ENCODE measurements around the gene OPN1MW. TPM values are rescaled to one million over a fixed set of nuclear protein-coding genes. Genes with fewer than 3 reads are reported as not detected.
A peak's percentile ranks its signal among the peaks of the same experiment; 100 is the strongest.
"Not testable (repeated sequence)": the region's sequence is repeated elsewhere in the genome, so short reads cannot be mapped to it uniquely, and the experiment has no call there.

OPN1MW gene
- total RNA-seq = not detected
- not detected for polyA plus RNA-seq
- long read RNA-seq, donor 1 = 0 reads
- long read RNA-seq, donor 2 = 0 reads

GRCh38 chrX:154182296-154182695 lies at the start of gene OPN1MW:
Gene OPN1MW, plus strand, starts transcription at chrX:154182596. Its CDS starts 82 bp downstream, at chrX:154182678.
- H3K27me3 ChIP-seq (ENCODE audit: insufficient read depth in 3 of 3, low read length in 2 of 3); H3K27ac ChIP-seq; ATAC-seq; H3K4me3 ChIP-seq; H3K4me1 ChIP-seq; DNase-seq; intact Hi-C loops (cut with DNase I); H3K36me3 ChIP-seq (ENCODE audit: insufficient read depth in 1 of 2, low read depth in 1 of 2); H3K9me3 ChIP-seq: not testable (repeated sequence)
- WGBS, 3 donors = no CpG with 5 or more reads among the region's 14 CpGs

DNA sequence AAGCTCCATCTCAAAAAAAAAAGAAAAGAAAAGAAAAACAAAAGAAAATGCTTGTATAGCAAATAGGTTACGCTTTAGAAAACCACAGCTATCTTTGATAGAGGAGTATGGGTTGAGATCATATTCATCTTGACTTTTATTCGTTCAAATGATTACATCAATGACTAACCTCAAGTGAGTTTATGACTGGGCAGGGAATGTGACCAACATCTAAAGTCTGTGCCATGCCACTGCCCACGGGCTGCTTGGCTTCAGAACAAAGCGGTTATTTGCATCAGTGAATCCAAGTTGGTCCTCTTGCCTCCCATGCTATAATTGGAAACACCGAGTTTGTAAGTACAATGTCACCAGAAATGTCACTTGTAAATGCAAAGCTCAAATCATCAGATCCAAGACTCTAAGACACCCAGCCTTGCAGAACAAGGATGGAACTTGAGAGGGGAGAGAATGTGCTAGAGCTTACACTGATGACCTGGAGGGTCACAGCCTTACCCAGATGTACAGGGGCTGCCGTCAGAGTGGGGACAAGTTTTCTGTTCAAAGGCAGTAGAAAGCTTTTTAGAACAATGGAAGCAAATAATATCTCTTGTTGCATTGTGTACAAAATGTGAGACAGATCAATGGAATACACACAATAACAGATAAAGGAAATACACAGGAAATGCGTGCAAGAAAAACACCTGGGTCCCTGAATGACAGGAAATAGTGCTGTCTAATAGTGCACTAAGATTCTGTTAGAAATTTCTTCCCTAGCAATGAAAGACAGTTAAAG lies 46.8 kb upstream of the OPN1MW start:
- H3K4me1 ChIP-seq = no peaks in the 10 kb centered on the region
- ATAC-seq (no peak), DNase-seq (no peak)
- TF ChIP-seq, protein P1, sequence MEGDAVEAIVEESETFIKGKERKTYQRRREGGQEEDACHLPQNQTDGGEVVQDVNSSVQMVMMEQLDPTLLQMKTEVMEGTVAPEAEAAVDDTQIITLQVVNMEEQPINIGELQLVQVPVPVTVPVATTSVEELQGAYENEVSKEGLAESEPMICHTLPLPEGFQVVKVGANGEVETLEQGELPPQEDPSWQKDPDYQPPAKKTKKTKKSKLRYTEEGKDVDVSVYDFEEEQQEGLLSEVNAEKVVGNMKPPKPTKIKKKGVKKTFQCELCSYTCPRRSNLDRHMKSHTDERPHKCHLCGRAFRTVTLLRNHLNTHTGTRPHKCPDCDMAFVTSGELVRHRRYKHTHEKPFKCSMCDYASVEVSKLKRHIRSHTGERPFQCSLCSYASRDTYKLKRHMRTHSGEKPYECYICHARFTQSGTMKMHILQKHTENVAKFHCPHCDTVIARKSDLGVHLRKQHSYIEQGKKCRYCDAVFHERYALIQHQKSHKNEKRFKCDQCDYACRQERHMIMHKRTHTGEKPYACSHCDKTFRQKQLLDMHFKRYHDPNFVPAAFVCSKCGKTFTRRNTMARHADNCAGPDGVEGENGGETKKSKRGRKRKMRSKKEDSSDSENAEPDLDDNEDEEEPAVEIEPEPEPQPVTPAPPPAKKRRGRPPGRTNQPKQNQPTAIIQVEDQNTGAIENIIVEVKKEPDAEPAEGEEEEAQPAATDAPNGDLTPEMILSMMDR (IDR thresholded peaks at IDR 0.05) = no peak
- 60 to 67% (median 64%) methylated on average over 7 of the region's 7 CpGs for WGBS, 3 donors
- peaks cover 0 to 10% (median 0%) of the 10 kb centered on the region in 3 donors for H3K27me3 ChIP-seq (ENCODE audit: insufficient read depth in 3 of 3, low read length in 2 of 3)
- intact Hi-C loops (cut with DNase I) = loop anchor here in 1 of 2 donors (5.0 kb wide), 1 partner anchor 397 kb away; no protein-coding TSS in a partner anchor
- H3K27ac ChIP-seq = no peak overlapping the region
- no peaks in the 10 kb centered on the region for H3K9me3 ChIP-seq
- H3K36me3 ChIP-seq (ENCODE audit: insufficient read depth in 1 of 2, low read depth in 1 of 2) = no peaks in the 10 kb centered on the region
- H3K4me3 ChIP-seq = no peak overlapping the region

DNA sequence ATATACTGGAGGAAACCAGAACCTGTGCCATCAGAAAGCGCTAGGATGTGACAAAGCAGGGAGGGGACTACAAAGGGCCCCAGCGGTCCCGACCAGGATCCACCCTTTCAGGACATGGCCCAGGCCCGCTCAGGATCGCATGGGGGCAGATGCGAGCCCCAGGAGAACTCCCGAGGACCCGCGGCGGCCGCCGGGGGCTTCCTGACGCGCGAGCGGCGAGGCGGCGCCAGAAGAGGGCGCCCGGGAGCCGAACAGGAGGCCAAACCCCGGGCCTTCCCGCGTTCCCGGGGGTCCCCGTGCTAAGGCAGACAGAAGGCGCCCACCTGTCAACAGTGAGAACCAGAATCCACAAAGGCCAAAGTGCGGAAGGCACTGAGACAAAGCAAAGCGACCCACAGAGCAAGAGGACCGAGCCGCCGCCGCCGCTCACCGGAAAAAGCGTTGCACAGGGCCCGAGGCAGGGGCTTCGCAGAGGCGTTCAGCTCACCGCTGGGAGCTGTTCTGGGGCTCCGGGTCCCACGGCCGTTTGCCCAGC lies 45.7 kb upstream of the OPN1MW start:
- H3K27me3 ChIP-seq (ENCODE audit: insufficient read depth in 3 of 3, low read length in 2 of 3) = peaks cover 0 to 10% (median 0%) of the 10 kb centered on the region in 3 donors
- TF ChIP-seq, protein P1 (IDR thresholded peaks at IDR 0.05) = peak; percentile 72
- DNase-seq (peak; percentile 72 to 82), ATAC-seq (peak; percentile 61 to 96 (median 78))
- 1 to 16% (median 2%) methylated on average over 37 to 44 of the region's 44 CpGs for WGBS, 3 donors
- no peaks in the 10 kb centered on the region for H3K4me1 ChIP-seq
- H3K36me3 ChIP-seq (ENCODE audit: insufficient read depth in 1 of 2, low read depth in 1 of 2) = no peaks in the 10 kb centered on the region
- no peaks in the 10 kb centered on the region for H3K9me3 ChIP-seq
- intact Hi-C loops (cut with DNase I) = loop anchor here in 1 of 2 donors (5.0 kb wide), 1 partner anchor 396 kb away; no protein-coding TSS in a partner anchor
- no peak overlapping the region for H3K27ac ChIP-seq
- peak overlapping the region; percentile 50 for H3K4me3 ChIP-seq

DNA sequence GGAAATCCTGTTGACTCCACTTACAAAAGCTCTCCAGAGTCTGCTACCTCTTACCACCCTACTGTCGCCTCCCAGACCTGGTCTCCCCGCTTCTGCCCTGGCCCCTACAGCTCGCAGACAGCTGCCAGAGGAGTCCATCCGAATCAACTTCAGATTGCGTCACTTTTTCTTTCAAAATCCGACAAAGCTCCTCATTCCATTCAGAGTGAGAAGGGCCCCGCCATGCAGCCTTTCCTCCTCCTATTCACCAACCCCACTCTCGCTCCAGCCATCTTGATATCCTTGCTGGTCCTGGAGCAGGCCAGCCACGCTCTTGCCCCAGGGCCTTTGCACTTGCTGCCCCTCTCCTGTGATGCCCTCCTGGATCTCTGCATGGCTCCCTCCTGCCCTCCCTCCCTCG lies 43.5 kb upstream of the OPN1MW start:
- Histone ChIP-seq H3K4me1 (no peaks in the 10 kb centered on the region), H3K36me3 (ENCODE audit: insufficient read depth in 1 of 2, low read depth in 1 of 2) (no peaks in the 10 kb centered on the region), H3K9me3 (no peaks in the 10 kb centered on the region), H3K4me3 (no peak overlapping the region), H3K27ac (no peak overlapping the region), H3K27me3 (ENCODE audit: insufficient read depth in 3 of 3, low read length in 2 of 3) (peaks cover 0 to 7% (median 0%) of the 10 kb centered on the region in 3 donors)
- intact Hi-C loops (cut with DNase I) = loop anchor here in 1 of 2 donors (5.0 kb wide), 1 partner anchor 393 kb away; no protein-coding TSS in a partner anchor
- WGBS, 3 donors = 85 to 91% (median 89%) methylated on average over 9 to 10 of the region's 10 CpGs
- no peak for DNase-seq
- ATAC-seq = no peak
- TF ChIP-seq, protein P1 (IDR thresholded peaks at IDR 0.05) = no peak

DNA sequence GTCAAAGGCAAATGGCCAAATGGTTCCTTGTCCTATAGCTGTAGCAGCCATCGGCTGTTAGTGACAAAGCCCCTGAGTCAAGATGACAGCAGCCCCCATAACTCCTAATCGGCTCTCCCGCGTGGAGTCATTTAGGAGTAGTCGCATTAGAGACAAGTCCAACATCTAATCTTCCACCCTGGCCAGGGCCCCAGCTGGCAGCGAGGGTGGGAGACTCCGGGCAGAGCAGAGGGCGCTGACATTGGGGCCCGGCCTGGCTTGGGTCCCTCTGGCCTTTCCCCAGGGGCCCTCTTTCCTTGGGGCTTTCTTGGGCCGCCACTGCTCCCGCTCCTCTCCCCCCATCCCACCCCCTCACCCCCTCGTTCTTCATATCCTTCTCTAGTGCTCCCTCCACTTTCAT lies 42.2 kb upstream of the OPN1MW start:
- Histone ChIP-seq H3K36me3 (ENCODE audit: insufficient read depth in 1 of 2, low read depth in 1 of 2) (no peaks in the 10 kb centered on the region), H3K27me3 (ENCODE audit: insufficient read depth in 3 of 3, low read length in 2 of 3) (peaks cover 0 to 7% (median 0%) of the 10 kb centered on the region in 3 donors), H3K4me1 (no peaks in the 10 kb centered on the region), H3K27ac (no peak overlapping the region), H3K4me3 (no peak overlapping the region), H3K9me3 (no peaks in the 10 kb centered on the region)
- 79 to 85% (median 80%) methylated on average over 12 of the region's 12 CpGs for WGBS, 3 donors
- ATAC-seq (no peak), DNase-seq (no peak)
- TF ChIP-seq, protein P1 (IDR thresholded peaks at IDR 0.05) = no peak
- intact Hi-C loops (cut with DNase I) = no loop called here
